Type B pancreatic cell (in vitro differentiated cells): ENCODE measurements around the gene AQP9. TPM values are rescaled to one million over a fixed set of nuclear protein-coding genes. Genes with fewer than 3 reads are reported as not detected.

Source experiments
- DNase-seq: peaks from one replicate; pipeline ENCODE4 v3.0.0; 2021; ENCODE audit warnings: mixed read lengths; ENCODE audit not compliant: unreplicated experiment; ENCODE audit errors: extremely low spot score
- H3K27ac Mint-ChIP-seq: 2 replicates; pipeline ENCODE4 v1.8.0; 2021; ENCODE audit warnings: mild to moderate bottlenecking, mixed read lengths
- H3K27me3 Mint-ChIP-seq: 2 replicates; pipeline ENCODE4 v1.8.0; 2021; ENCODE audit warnings: mixed read lengths
- H3K36me3 Mint-ChIP-seq: 2 replicates; pipeline ENCODE4 v1.8.0; 2021; ENCODE audit warnings: mixed read lengths
- H3K4me1 Mint-ChIP-seq: one replicate; pipeline ENCODE4 v1.8.0; 2021; ENCODE audit warnings: mixed read lengths; ENCODE audit not compliant: unreplicated experiment
- H3K4me3 Mint-ChIP-seq: 2 replicates; pipeline ENCODE4 v1.8.0; 2021; ENCODE audit warnings: mild to moderate bottlenecking, mixed read lengths
- H3K9me3 Mint-ChIP-seq: 2 replicates; pipeline ENCODE4 v1.8.0; 2021; ENCODE audit warnings: mixed read lengths
- CTCF ChIP-seq: fragments of 200-600 bp; sonication (generic); conservative IDR thresholded peaks from 2 replicates; pipeline ENCODE4 v1.5.0; 2021; ENCODE audit warnings: antibody characterized with exemption, mild to moderate bottlenecking
- total RNA-seq: library from RNA; stranded (reverse); gene quantifications from 2 replicates; pipeline ENCODE4 v1.2.1, GENCODE V29; 2021; ENCODE audit warnings: low replicate concordance

The AQP9 gene
- total RNA-seq, 1 donor from 2014 or later, result not detected

- H3K4me3 Mint-ChIP-seq, result no peak overlapping the region
- H3K36me3 Mint-ChIP-seq, result no peaks in the 10 kb centered on the region
- no peaks in the 10 kb centered on the region for H3K9me3 Mint-ChIP-seq
- H3K4me1 Mint-ChIP-seq, result peaks cover 5% of the 10 kb centered on the region
- no peak for DNase-seq
- H3K27me3 Mint-ChIP-seq, result peaks cover 22% of the 10 kb centered on the region
- no peak for TF ChIP-seq CTCF
- no peak overlapping the region for H3K27ac Mint-ChIP-seq
Measured at GRCh38 chr15:58169934-58170333, 31.8 kb downstream of the AQP9 start.

DNA sequence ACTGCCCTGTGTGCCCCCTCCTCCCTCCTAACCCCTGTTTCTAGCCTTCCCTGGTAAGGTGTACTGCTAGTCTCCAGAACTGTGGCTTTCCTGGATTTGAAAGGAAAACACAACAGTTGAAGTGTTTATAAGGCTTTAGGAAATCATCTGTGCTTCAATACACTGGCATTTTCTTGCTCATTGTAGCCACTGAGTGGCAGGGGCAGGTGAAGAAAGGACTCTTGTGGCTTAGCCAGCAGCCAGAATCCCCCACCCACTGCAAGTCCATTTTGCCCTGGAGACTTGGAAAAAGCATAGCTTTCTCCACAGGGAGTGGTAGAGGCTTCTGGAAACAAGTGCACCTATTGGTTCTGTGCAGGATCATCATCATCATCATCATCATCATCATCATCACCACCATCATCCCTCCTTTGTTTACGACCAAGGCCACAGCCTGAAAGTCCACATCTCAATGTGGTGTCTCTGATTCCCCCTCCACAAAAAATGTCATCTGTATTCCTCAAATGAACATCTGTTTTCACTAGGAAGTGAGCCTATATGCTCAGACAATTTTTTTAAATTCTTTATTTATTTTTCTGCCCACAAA is 33.4 kb downstream of the AQP9 start:
- Mint-ChIP-seq H3K4me1 (peaks cover 5% of the 10 kb centered on the region), H3K27ac (no peak overlapping the region), H3K4me3 (no peak overlapping the region), H3K36me3 (no peaks in the 10 kb centered on the region), H3K9me3 (no peaks in the 10 kb centered on the region), H3K27me3 (peaks cover 17% of the 10 kb centered on the region)
- DNase-seq, result no peak
- TF ChIP-seq CTCF, result no peak

DNA sequence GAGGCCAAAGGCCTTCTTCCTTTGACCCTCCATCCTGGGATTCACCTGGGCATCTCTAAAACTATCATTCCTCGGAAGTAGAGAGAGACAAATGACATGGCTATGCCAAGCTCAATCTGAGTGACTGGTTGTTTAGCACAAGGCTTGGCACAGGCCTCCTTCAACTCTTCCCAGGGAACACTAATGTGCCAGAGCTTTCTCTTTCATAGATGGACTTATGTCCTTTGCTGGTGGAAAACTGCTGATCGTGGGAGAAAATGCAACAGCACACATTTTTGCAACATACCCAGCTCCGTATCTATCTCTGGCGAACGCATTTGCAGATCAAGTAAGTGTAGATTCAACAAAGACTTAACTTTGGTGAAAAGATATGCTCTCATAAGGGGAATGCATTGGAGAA is 36.5 kb downstream of the AQP9 start:
- H3K27ac Mint-ChIP-seq, result no peak overlapping the region
- TF ChIP-seq CTCF, result no peak
- no peaks in the 10 kb centered on the region for H3K9me3 Mint-ChIP-seq
- H3K27me3 Mint-ChIP-seq, result peaks cover 9% of the 10 kb centered on the region
- H3K36me3 Mint-ChIP-seq, result no peaks in the 10 kb centered on the region
- H3K4me1 Mint-ChIP-seq, result peaks cover 5% of the 10 kb centered on the region
- no peak for DNase-seq
- H3K4me3 Mint-ChIP-seq, result no peak overlapping the region

DNA sequence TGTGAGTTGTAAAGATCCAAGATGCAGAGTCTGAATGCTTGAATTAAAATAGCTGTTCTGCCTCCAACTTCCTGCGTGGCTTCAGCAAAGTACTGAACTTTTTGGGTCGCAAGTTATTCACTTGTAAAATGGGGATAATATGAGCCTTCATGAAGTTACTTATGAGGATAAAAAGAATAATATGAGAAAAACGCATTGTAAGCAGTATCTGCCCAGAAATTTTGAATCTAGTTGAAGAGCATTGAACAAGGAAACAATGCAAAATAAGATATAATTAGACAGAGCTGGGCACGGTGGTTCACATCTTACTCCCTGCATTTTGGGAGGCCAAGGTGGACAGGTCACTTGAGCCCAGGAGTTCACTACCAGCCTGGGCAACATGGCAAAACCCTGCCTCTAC is 37.8 kb downstream of the AQP9 start:
- Mint-ChIP-seq H3K36me3 (no peaks in the 10 kb centered on the region), H3K4me1 (no peaks in the 10 kb centered on the region), H3K27me3 (peaks cover 13% of the 10 kb centered on the region), H3K4me3 (no peak overlapping the region), H3K27ac (no peak overlapping the region), H3K9me3 (no peaks in the 10 kb centered on the region)
- DNase-seq, result no peak
- TF ChIP-seq CTCF, result no peak

DNA sequence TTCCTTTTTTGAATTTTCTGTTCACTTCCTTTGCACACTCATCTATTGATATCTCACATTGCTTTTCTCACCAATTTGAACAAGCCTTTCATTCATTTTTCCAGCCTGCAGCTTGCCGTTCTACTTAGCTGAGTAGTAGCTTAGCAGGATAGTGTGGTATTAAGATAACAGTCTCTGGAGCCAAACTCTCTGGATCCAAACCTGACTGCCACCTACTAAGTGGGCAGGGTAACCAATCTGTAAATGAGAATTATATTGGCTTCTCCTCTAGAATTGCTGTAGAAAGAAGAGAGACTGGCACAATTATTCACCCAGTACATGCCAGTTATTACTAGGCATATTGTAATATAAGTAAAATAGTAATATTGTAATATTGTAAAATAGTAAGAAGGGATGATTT is 40.5 kb downstream of the AQP9 start:
- Mint-ChIP-seq H3K27me3 (peaks cover 27% of the 10 kb centered on the region), H3K36me3 (no peaks in the 10 kb centered on the region), H3K27ac (no peak overlapping the region), H3K4me3 (no peak overlapping the region), H3K9me3 (no peaks in the 10 kb centered on the region), H3K4me1 (peaks cover 6% of the 10 kb centered on the region)
- no peak for TF ChIP-seq CTCF
- no peak for DNase-seq

GRCh38 chr15:58179206-58179605 is 41.0 kb downstream of the AQP9 start:
- Mint-ChIP-seq H3K36me3 (no peaks in the 10 kb centered on the region), H3K4me3 (no peak overlapping the region), H3K27ac (no peak overlapping the region), H3K9me3 (no peaks in the 10 kb centered on the region), H3K4me1 (peaks cover 6% of the 10 kb centered on the region), H3K27me3 (peaks cover 27% of the 10 kb centered on the region)
- no peak for DNase-seq
- no peak for TF ChIP-seq CTCF
